Esophagus muscularis mucosa (tissue), 3 donors: ENCODE data around the gene ABI3.

Source experiments
- POLR2A ChIP-seq: fragments of 450-650 bp; IDR thresholded peaks from one replicate; pipeline ENCODE4 v1.6.1; 2017; ENCODE audit warnings: antibody characterized with exemption, moderate library complexity, mild to moderate bottlenecking, low read depth
- TF ChIP-seq, protein P1 (sequence below), 3 experiments: fragments of 200-600 bp in 2 of 3; fragments of 450-650 bp in 1 of 3; sonication (generic) in 2 of 3; IDR thresholded peaks; one replicate each; pipeline ENCODE4 v1.5.1; 2017 to 2019; ENCODE audit warnings: antibody characterized with exemption in 3 of 3, mild to moderate bottlenecking in 2 of 3, moderate library complexity in 1 of 3

GRCh38 chr17:49244839-49245238 lies 34.3 kb downstream of the ABI3 start:
- TF ChIP-seq, protein P1, sequence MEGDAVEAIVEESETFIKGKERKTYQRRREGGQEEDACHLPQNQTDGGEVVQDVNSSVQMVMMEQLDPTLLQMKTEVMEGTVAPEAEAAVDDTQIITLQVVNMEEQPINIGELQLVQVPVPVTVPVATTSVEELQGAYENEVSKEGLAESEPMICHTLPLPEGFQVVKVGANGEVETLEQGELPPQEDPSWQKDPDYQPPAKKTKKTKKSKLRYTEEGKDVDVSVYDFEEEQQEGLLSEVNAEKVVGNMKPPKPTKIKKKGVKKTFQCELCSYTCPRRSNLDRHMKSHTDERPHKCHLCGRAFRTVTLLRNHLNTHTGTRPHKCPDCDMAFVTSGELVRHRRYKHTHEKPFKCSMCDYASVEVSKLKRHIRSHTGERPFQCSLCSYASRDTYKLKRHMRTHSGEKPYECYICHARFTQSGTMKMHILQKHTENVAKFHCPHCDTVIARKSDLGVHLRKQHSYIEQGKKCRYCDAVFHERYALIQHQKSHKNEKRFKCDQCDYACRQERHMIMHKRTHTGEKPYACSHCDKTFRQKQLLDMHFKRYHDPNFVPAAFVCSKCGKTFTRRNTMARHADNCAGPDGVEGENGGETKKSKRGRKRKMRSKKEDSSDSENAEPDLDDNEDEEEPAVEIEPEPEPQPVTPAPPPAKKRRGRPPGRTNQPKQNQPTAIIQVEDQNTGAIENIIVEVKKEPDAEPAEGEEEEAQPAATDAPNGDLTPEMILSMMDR (IDR thresholded peaks at IDR 0.05) = no peak
- no peak for TF ChIP-seq POLR2A
